T-helper 1 cell treated with Interleukin-12 subunit alpha and Interleukin-12 subunit beta and Interleukin-4 antibody, amounts not matched to agents 30 μg/mL and 1 μg/mL, for 36 hours (primary cell): ENCODE results near the gene TARS2.
A peak's percentile ranks its signal among the peaks of the same experiment; 100 is the strongest.

Experiments
- H3K27ac Mint-ChIP-seq: one replicate; pipeline ENCODE4 v1.8.0; 2021; ENCODE audit warnings: mild to moderate bottlenecking, mixed read lengths
- H3K27me3 Mint-ChIP-seq: one replicate; pipeline ENCODE4 v1.8.0; 2021; ENCODE audit warnings: low read depth, mixed read lengths
- H3K36me3 Mint-ChIP-seq: one replicate; pipeline ENCODE4 v1.8.0; 2021; ENCODE audit warnings: low read depth, mixed read lengths
- H3K4me1 Mint-ChIP-seq: one replicate; pipeline ENCODE4 v1.8.0; 2021; ENCODE audit warnings: low read depth, mixed read lengths
- H3K4me3 Mint-ChIP-seq: one replicate; pipeline ENCODE4 v1.8.0; 2021; ENCODE audit warnings: mild to moderate bottlenecking, moderate library complexity, mixed read lengths
- H3K9me3 Mint-ChIP-seq: one replicate; pipeline ENCODE4 v1.8.0; 2021; ENCODE audit warnings: mixed read lengths

The TARS2 gene

GRCh38 chr1:150486966-150487762 lies at the start of gene TARS2:
Gene TARS2, plus strand, starts transcription at chr1:150487419. Its CDS starts 32 bp downstream, at chr1:150487451.
- H3K27me3 Mint-ChIP-seq = no peaks in the 10 kb centered on the region
- peaks cover 20% of the 10 kb centered on the region for H3K4me1 Mint-ChIP-seq
- peaks cover 13% of the 10 kb centered on the region for H3K36me3 Mint-ChIP-seq
- peak within 1 kb of the TSS; percentile 98 for H3K27ac Mint-ChIP-seq
- H3K9me3 Mint-ChIP-seq = no peaks in the 10 kb centered on the region
- H3K4me3 Mint-ChIP-seq = peak within 1 kb of the TSS; percentile 99

- Mint-ChIP-seq H3K27ac (no peak overlapping the region), H3K4me1 (peaks cover 5% of the 10 kb centered on the region), H3K27me3 (no peaks in the 10 kb centered on the region), H3K9me3 (no peaks in the 10 kb centered on the region), H3K4me3 (no peak overlapping the region), H3K36me3 (peaks cover 8% of the 10 kb centered on the region)
These were observed 46.1 kb upstream of the TARS2 start for GRCh38 chr1:150441121-150441520.

- Mint-ChIP-seq H3K36me3 (peaks cover 17% of the 10 kb centered on the region), H3K27me3 (no peaks in the 10 kb centered on the region), H3K9me3 (no peaks in the 10 kb centered on the region), H3K4me1 (peaks cover 7% of the 10 kb centered on the region), H3K27ac (peak overlapping the region; percentile 64), H3K4me3 (no peak overlapping the region)
These were observed 43.0 kb upstream of the TARS2 start for GRCh38 chr1:150444232-150444631.

- Mint-ChIP-seq H3K4me3 (no peak overlapping the region), H3K9me3 (no peaks in the 10 kb centered on the region), H3K36me3 (peaks cover 7% of the 10 kb centered on the region), H3K27ac (no peak overlapping the region), H3K27me3 (no peaks in the 10 kb centered on the region), H3K4me1 (peaks cover 3% of the 10 kb centered on the region)
These were observed 31.0 kb upstream of the TARS2 start for GRCh38 chr1:150456146-150456647.

- H3K27me3 Mint-ChIP-seq = no peaks in the 10 kb centered on the region
- H3K4me3 Mint-ChIP-seq = no peak overlapping the region
- peaks cover 5% of the 10 kb centered on the region for H3K4me1 Mint-ChIP-seq
- no peak overlapping the region for H3K27ac Mint-ChIP-seq
- no peaks in the 10 kb centered on the region for H3K9me3 Mint-ChIP-seq
- peaks cover 10% of the 10 kb centered on the region for H3K36me3 Mint-ChIP-seq
These were observed 22.8 kb upstream of the TARS2 start for GRCh38 chr1:150464422-150464826.

GRCh38 chr1:150466964-150467363 lies 20.3 kb upstream of the TARS2 start:
- peaks cover 5% of the 10 kb centered on the region for H3K4me1 Mint-ChIP-seq
- no peaks in the 10 kb centered on the region for H3K9me3 Mint-ChIP-seq
- H3K27ac Mint-ChIP-seq = no peak overlapping the region
- no peaks in the 10 kb centered on the region for H3K27me3 Mint-ChIP-seq
- no peak overlapping the region for H3K4me3 Mint-ChIP-seq
- peaks cover 29% of the 10 kb centered on the region for H3K36me3 Mint-ChIP-seq

GRCh38 chr1:150469291-150469690 lies 17.9 kb upstream of the TARS2 start:
- Mint-ChIP-seq H3K27ac (no peak overlapping the region), H3K4me3 (no peak overlapping the region), H3K27me3 (no peaks in the 10 kb centered on the region), H3K36me3 (peaks cover 36% of the 10 kb centered on the region), H3K4me1 (peaks cover 7% of the 10 kb centered on the region), H3K9me3 (no peaks in the 10 kb centered on the region)

GRCh38 chr1:150472601-150473200 lies 14.5 kb upstream of the TARS2 start:
- Mint-ChIP-seq H3K9me3 (no peaks in the 10 kb centered on the region), H3K27ac (no peak overlapping the region), H3K4me3 (no peak overlapping the region), H3K27me3 (no peaks in the 10 kb centered on the region), H3K36me3 (peaks cover 30% of the 10 kb centered on the region), H3K4me1 (peaks cover 5% of the 10 kb centered on the region)

- Mint-ChIP-seq H3K4me3 (no peak overlapping the region), H3K9me3 (no peaks in the 10 kb centered on the region), H3K36me3 (peaks cover 30% of the 10 kb centered on the region), H3K27ac (no peak overlapping the region), H3K4me1 (peaks cover 5% of the 10 kb centered on the region), H3K27me3 (no peaks in the 10 kb centered on the region)
These were observed 13.6 kb upstream of the TARS2 start for GRCh38 chr1:150473659-150474058.

GRCh38 chr1:150474869-150475268 lies 12.3 kb upstream of the TARS2 start:
- H3K9me3 Mint-ChIP-seq = no peaks in the 10 kb centered on the region
- H3K4me1 Mint-ChIP-seq = peaks cover 5% of the 10 kb centered on the region
- no peak overlapping the region for H3K27ac Mint-ChIP-seq
- H3K36me3 Mint-ChIP-seq = peaks cover 30% of the 10 kb centered on the region
- H3K4me3 Mint-ChIP-seq = no peak overlapping the region
- H3K27me3 Mint-ChIP-seq = no peaks in the 10 kb centered on the region

- Mint-ChIP-seq H3K36me3 (peaks cover 13% of the 10 kb centered on the region), H3K4me3 (no peak overlapping the region), H3K27ac (no peak overlapping the region), H3K4me1 (peaks cover 5% of the 10 kb centered on the region), H3K27me3 (no peaks in the 10 kb centered on the region), H3K9me3 (no peaks in the 10 kb centered on the region)
These were observed 10.5 kb upstream of the TARS2 start for GRCh38 chr1:150476754-150477153.

- Mint-ChIP-seq H3K36me3 (peaks cover 8% of the 10 kb centered on the region), H3K4me3 (no peak overlapping the region), H3K9me3 (no peaks in the 10 kb centered on the region), H3K4me1 (peaks cover 5% of the 10 kb centered on the region), H3K27me3 (no peaks in the 10 kb centered on the region), H3K27ac (no peak overlapping the region)
These were observed 9.9 kb upstream of the TARS2 start for GRCh38 chr1:150477320-150477719.

GRCh38 chr1:150477733-150478132 lies 9.5 kb upstream of the TARS2 start:
- H3K9me3 Mint-ChIP-seq = no peaks in the 10 kb centered on the region
- no peaks in the 10 kb centered on the region for H3K27me3 Mint-ChIP-seq
- H3K27ac Mint-ChIP-seq = no peak overlapping the region
- H3K36me3 Mint-ChIP-seq = peaks cover 5% of the 10 kb centered on the region
- peaks cover 5% of the 10 kb centered on the region for H3K4me1 Mint-ChIP-seq
- no peak overlapping the region for H3K4me3 Mint-ChIP-seq

GRCh38 chr1:150479370-150479769 lies 7.8 kb upstream of the TARS2 start:
- no peak overlapping the region for H3K4me3 Mint-ChIP-seq
- peaks cover under 1% of the 10 kb centered on the region for H3K36me3 Mint-ChIP-seq
- peaks cover under 1% of the 10 kb centered on the region for H3K4me1 Mint-ChIP-seq
- no peak overlapping the region for H3K27ac Mint-ChIP-seq
- no peaks in the 10 kb centered on the region for H3K9me3 Mint-ChIP-seq
- H3K27me3 Mint-ChIP-seq = no peaks in the 10 kb centered on the region

GRCh38 chr1:150479927-150480352 lies 7.3 kb upstream of the TARS2 start:
- Mint-ChIP-seq H3K27ac (no peak overlapping the region), H3K9me3 (no peaks in the 10 kb centered on the region), H3K4me3 (no peak overlapping the region), H3K4me1 (peaks cover 2% of the 10 kb centered on the region), H3K36me3 (no peaks in the 10 kb centered on the region), H3K27me3 (no peaks in the 10 kb centered on the region)
